ENCODE measurements around the gene PHOSPHO2. TPM values are rescaled to one million over a fixed set of nuclear protein-coding genes. Genes with fewer than 3 reads are reported as not detected.

The PHOSPHO2 gene
- total RNA-seq, 1 donor from 2014 or later: 4.5 TPM

GRCh38 chr2:169715379-169716237, 21.3 kb downstream of the PHOSPHO2 start:
- DNase-seq (ENCODE audit: low read depth): no peak

GRCh38 chr2:169716238-169716886, 22.1 kb downstream of the PHOSPHO2 start:
- peak; percentile 52 for DNase-seq (ENCODE audit: low read depth)

GRCh38 chr2:169716938-169717690, 22.8 kb downstream of the PHOSPHO2 start:
- DNase-seq (ENCODE audit: low read depth): no peak

- no peak for DNase-seq (ENCODE audit: low read depth)
Observed at GRCh38 chr2:169717691-169718063, 23.4 kb downstream of the PHOSPHO2 start.

GRCh38 chr2:169718930-169719504, 24.7 kb downstream of the PHOSPHO2 start:
- no peak for DNase-seq (ENCODE audit: low read depth)

GRCh38 chr2:169721016-169721415, 26.7 kb downstream of the PHOSPHO2 start:
- DNase-seq (ENCODE audit: low read depth): no peak

GRCh38 chr2:169727065-169727464, 32.8 kb downstream of the PHOSPHO2 start:
- no peak for DNase-seq (ENCODE audit: low read depth)

- no peak for DNase-seq (ENCODE audit: low read depth)
Observed at GRCh38 chr2:169729274-169729605, 35.0 kb downstream of the PHOSPHO2 start.

GRCh38 chr2:169732075-169732474, 37.8 kb downstream of the PHOSPHO2 start:
- no peak for DNase-seq (ENCODE audit: low read depth)

- DNase-seq (ENCODE audit: low read depth): no peak
Observed at GRCh38 chr2:169732583-169733358, 38.5 kb downstream of the PHOSPHO2 start.

GRCh38 chr2:169734169-169734847, 40.0 kb downstream of the PHOSPHO2 start:
- no peak for DNase-seq (ENCODE audit: low read depth)

- no peak for DNase-seq (ENCODE audit: low read depth)
Observed at GRCh38 chr2:169735623-169736022, 41.4 kb downstream of the PHOSPHO2 start.

GRCh38 chr2:169736902-169737301, 42.6 kb downstream of the PHOSPHO2 start:
- no peak for DNase-seq (ENCODE audit: low read depth)

GRCh38 chr2:169738566-169739229, 44.4 kb downstream of the PHOSPHO2 start:
- DNase-seq (ENCODE audit: low read depth): no peak

GRCh38 chr2:169739351-169739750, 45.1 kb downstream of the PHOSPHO2 start:
- DNase-seq (ENCODE audit: low read depth): no peak

- no peak for DNase-seq (ENCODE audit: low read depth)
Observed at GRCh38 chr2:169743549-169743948, 49.3 kb downstream of the PHOSPHO2 start.

- DNase-seq (ENCODE audit: low read depth): no peak
Observed at GRCh38 chr2:169746240-169746639, 52.0 kb downstream of the PHOSPHO2 start.

- no peak for DNase-seq (ENCODE audit: low read depth)
Observed at GRCh38 chr2:169748319-169748718, 54.0 kb downstream of the PHOSPHO2 start.
